K562 treated with DMSO at 1 percent for 4 hours (cell line): ENCODE data around the gene MTCH1. TPM values are rescaled to one million over a fixed set of nuclear protein-coding genes. Genes with fewer than 3 reads are reported as not detected.

Experiments
- total RNA-seq: library from RNA; unstranded; fragments of 300-600 nt; gene quantifications from 2 replicates; pipeline ENCODE4 v1.2.3, GENCODE V29; 2022; ENCODE audit not compliant: insufficient read depth

The MTCH1 gene
- total RNA-seq, result 237 and 251 TPM in 2 replicates

GRCh38 chr6:36985808-36986703 lies at the start of gene MTCH1:
MTCH1 (minus strand) TSS chr6:36986196; CDS start chr6:36986173, 23 bp downstream.

GRCh38 chr6:37005061-37005810 lies 19.2 kb upstream of the MTCH1 start, which contains the start of gene FGD2:
FGD2 (plus strand) TSS chr6:37005655; CDS start chr6:37005818, 163 bp downstream.

GRCh38 chr6:36954262-36954931 lies 31.6 kb downstream of the MTCH1 start, which contains the start of gene PI16:
PI16 (plus strand) TSS chr6:36954738; CDS start chr6:36954761, 23 bp downstream.

Other genes with a start within 250 kb of the MTCH1 start
- gene CPNE5, start 146.8 kb downstream of the MTCH1 start, total RNA-seq, result 1.0 and 1.6 TPM in 2 replicates
- 39.9 and 44.6 TPM in 2 replicates for gene PPIL1, start 111.4 kb downstream of the MTCH1 start, total RNA-seq
- 51.7 and 52.3 TPM in 2 replicates for gene C6orf89, start 100.2 kb downstream of the MTCH1 start, total RNA-seq
- 0.46 and 4.2 TPM in 2 replicates for gene PI16, start 31.5 kb downstream of the MTCH1 start, total RNA-seq
- not detected in 2 replicates for gene FGD2, start 19.5 kb upstream of the MTCH1 start, total RNA-seq
- 166 and 184 TPM in 2 replicates for gene PIM1, start 184.0 kb upstream of the MTCH1 start, total RNA-seq